ENCODE results near the gene ERC2.

Gene ERC2

GRCh38 chr3:56424336-56424735 lies 43.9 kb downstream of the ERC2 start:
- DNase-seq: no peak

GRCh38 chr3:56423661-56424099 lies 44.6 kb downstream of the ERC2 start:
- no peak for DNase-seq

GRCh38 chr3:56422316-56422715 lies 46.0 kb downstream of the ERC2 start:
- no peak for DNase-seq

- no peak for DNase-seq
Observed at GRCh38 chr3:56421205-56421604, 47.1 kb downstream of the ERC2 start.

- no peak for DNase-seq
Observed at GRCh38 chr3:56415652-56416051, 52.6 kb downstream of the ERC2 start.

- no peak for DNase-seq
Observed at GRCh38 chr3:56413911-56414310, 54.4 kb downstream of the ERC2 start.

- DNase-seq: no peak
Observed at GRCh38 chr3:56411166-56411565, 57.1 kb downstream of the ERC2 start.

- no peak for DNase-seq
Observed at GRCh38 chr3:56410576-56410975, 57.7 kb downstream of the ERC2 start.

- no peak for DNase-seq
Observed at GRCh38 chr3:56409790-56410189, 58.5 kb downstream of the ERC2 start.

GRCh38 chr3:56408761-56409196 lies 59.5 kb downstream of the ERC2 start:
- DNase-seq: no peak

- no peak for DNase-seq
Observed at GRCh38 chr3:56406826-56407515, 61.3 kb downstream of the ERC2 start.

GRCh38 chr3:56404884-56405283 lies 63.4 kb downstream of the ERC2 start:
- no peak for DNase-seq

- no peak for DNase-seq
Observed at GRCh38 chr3:56398659-56399058, 69.6 kb downstream of the ERC2 start.

- DNase-seq: no peak
Observed at GRCh38 chr3:56397798-56398197, 70.5 kb downstream of the ERC2 start.

GRCh38 chr3:56389183-56389830 lies 79.0 kb downstream of the ERC2 start:
- DNase-seq: no peak

GRCh38 chr3:56383092-56383491 lies 85.2 kb downstream of the ERC2 start:
- no peak for DNase-seq

- DNase-seq: no peak
Observed at GRCh38 chr3:56379723-56380287, 88.5 kb downstream of the ERC2 start.

GRCh38 chr3:56375654-56376053 lies 92.6 kb downstream of the ERC2 start:
- no peak for DNase-seq

- no peak for DNase-seq
Observed at GRCh38 chr3:56373386-56373785, 94.9 kb downstream of the ERC2 start.

GRCh38 chr3:56370991-56371775 lies 97.1 kb downstream of the ERC2 start:
- DNase-seq: no peak

GRCh38 chr3:56369914-56370313 lies 98.4 kb downstream of the ERC2 start:
- DNase-seq: no peak

- DNase-seq: no peak
Observed at GRCh38 chr3:56368846-56369245, 99.4 kb downstream of the ERC2 start.

- no peak for DNase-seq
Observed at GRCh38 chr3:56366641-56367162, 101.6 kb downstream of the ERC2 start.

Data from CD4-positive, alpha-beta T cell treated with Interleukin-10 for 1 hour (primary cell).